Gastrocnemius medialis (tissue), 4 donors: ENCODE data around the gene SPTLC2. TPM values are rescaled to one million over a fixed set of nuclear protein-coding genes. Genes with fewer than 3 reads are reported as not detected.

Experiments
- ATAC-seq, 2 donors: fragments of 150-250 bp; one replicate each; pipeline ENCODE4 v1.9.1; 2016
- DNase-seq, 2 donors: peaks; one replicate each; pipeline ENCODE4 v3.0.0-alpha.2; 2019
- H3K27ac ChIP-seq, 4 donors: fragments of 200-600 bp; sonication (generic); 1 replicate in 1 of 4; 2 replicates in 3 of 4; pipeline ENCODE4 v1.5.1; 2016 to 2018; ENCODE audit warnings: mild to moderate bottlenecking in 2 of 4, moderate library complexity in 1 of 4
- H3K27me3 ChIP-seq, 3 donors: fragments of 200-600 bp; sonication (generic) in 2 of 3; 1 replicate in 1 of 3; 2 replicates in 2 of 3; pipeline versions ENCODE4 v1.5.1 to v1.6.0; 2016 to 2019; ENCODE audit warnings: mild to moderate bottlenecking in 1 of 3, moderate library complexity in 1 of 3
- H3K36me3 ChIP-seq, 2 donors: fragments of 200-600 bp; sonication (generic) in 1 of 2; one replicate each; pipeline ENCODE4 v1.5.1; 2017 to 2018
- H3K4me1 ChIP-seq, 2 donors: fragments of 200-600 bp; sonication (generic) in 1 of 2; one replicate each; pipeline ENCODE4 v1.5.1; 2016 to 2017; ENCODE audit warnings: mild to moderate bottlenecking in 2 of 2
- H3K4me3 ChIP-seq, 4 donors: fragments of 200-600 bp; sonication (generic) in 3 of 4; 1 replicate in 1 of 4; 2 replicates in 3 of 4; pipeline ENCODE4 v1.5.1; 2016 to 2019; ENCODE audit warnings: mild to moderate bottlenecking in 2 of 4
- H3K9me3 ChIP-seq, 3 donors: fragments of 200-600 bp; sonication (generic) in 2 of 3; 1 replicate in 1 of 3; 2 replicates in 2 of 3; pipeline ENCODE4 v1.5.1; 2016 to 2019
- POLR2A ChIP-seq, 2 donors: fragments of 450-650 bp; IDR thresholded peaks; one replicate each; pipeline ENCODE4 v1.6.1; 2017; ENCODE audit warnings: antibody characterized with exemption in 2 of 2, mild to moderate bottlenecking in 2 of 2, moderate library complexity in 2 of 2
- in situ Hi-C, 4 donors: fragments of 200-750 bp; cut with MboI; loops; one replicate each; pipeline versions ENCODE4 v1.15.0 to v1.8.0; 2017; ENCODE audit warnings: low sequenced_read_pairs in 4 of 4
- intact Hi-C: fragments of 100-400 bp; cut with DNase I; formaldehyde crosslinking; loops from one replicate; pipeline ENCODE4 v1.15.1; 2023; ENCODE audit warnings: low total_unique reads
- total RNA-seq, 4 donors: library from RNA; depleted of rRNA; stranded (reverse); fragments of >200 nt; gene quantifications; one replicate each; pipeline versions ENCODE4 v1.1.0 to v1.2.3, GENCODE V29; 2016
- TF ChIP-seq, protein P1 (sequence below), 5 experiments: fragments of 450-650 bp in 3 of 5; fragments of 200-600 bp in 2 of 5; sonication (generic) in 2 of 5; IDR thresholded peaks in 4 of 5; conservative IDR thresholded peaks in 1 of 5; 1 replicate in 4 of 5; 2 replicates in 1 of 5; pipeline ENCODE4 v1.5.1; 2016 to 2019; ENCODE audit warnings: antibody characterized with exemption in 5 of 5, mild to moderate bottlenecking in 3 of 5, moderate library complexity in 3 of 5

Gene SPTLC2
- total RNA-seq, 4 donors from 2014 or later = 6.5 to 10.4 (median 7.0) TPM

DNA sequence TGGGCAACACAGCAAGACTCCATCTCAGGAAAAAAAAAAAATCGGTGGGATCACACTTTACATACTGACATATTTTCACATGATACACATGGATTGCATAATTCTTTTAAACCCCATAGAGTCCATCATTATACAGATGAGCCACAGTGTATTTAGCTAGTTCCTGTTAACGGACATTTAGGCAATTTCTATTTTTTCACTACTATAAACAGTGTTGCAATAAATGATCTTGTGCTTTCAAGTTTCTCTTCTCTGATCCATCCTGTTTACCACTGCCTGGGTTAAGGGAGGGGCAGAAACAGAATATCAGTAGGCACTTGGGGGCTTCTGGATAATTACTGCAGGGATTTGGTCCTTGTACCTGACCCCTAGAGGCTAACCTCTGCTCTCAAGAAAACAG is 43.4 kb upstream of the SPTLC2 start:
- H3K4me3 ChIP-seq = no peak overlapping the region
- intact Hi-C loops = no loop called here
- DNase-seq (no peak), ATAC-seq (no peak)
- no peaks in the 10 kb centered on the region for H3K36me3 ChIP-seq
- in situ Hi-C loops = no loop called here
- H3K4me1 ChIP-seq = no peaks in the 10 kb centered on the region
- no peaks in the 10 kb centered on the region for H3K27me3 ChIP-seq
- H3K9me3 ChIP-seq = no peaks in the 10 kb centered on the region
- H3K27ac ChIP-seq = no peak overlapping the region
- TF ChIP-seq POLR2A (IDR thresholded peaks at IDR 0.05) = no peak
- TF ChIP-seq, protein P1, sequence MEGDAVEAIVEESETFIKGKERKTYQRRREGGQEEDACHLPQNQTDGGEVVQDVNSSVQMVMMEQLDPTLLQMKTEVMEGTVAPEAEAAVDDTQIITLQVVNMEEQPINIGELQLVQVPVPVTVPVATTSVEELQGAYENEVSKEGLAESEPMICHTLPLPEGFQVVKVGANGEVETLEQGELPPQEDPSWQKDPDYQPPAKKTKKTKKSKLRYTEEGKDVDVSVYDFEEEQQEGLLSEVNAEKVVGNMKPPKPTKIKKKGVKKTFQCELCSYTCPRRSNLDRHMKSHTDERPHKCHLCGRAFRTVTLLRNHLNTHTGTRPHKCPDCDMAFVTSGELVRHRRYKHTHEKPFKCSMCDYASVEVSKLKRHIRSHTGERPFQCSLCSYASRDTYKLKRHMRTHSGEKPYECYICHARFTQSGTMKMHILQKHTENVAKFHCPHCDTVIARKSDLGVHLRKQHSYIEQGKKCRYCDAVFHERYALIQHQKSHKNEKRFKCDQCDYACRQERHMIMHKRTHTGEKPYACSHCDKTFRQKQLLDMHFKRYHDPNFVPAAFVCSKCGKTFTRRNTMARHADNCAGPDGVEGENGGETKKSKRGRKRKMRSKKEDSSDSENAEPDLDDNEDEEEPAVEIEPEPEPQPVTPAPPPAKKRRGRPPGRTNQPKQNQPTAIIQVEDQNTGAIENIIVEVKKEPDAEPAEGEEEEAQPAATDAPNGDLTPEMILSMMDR (IDR thresholded peaks at IDR 0.05 in 4 of 5, conservative IDR thresholded peaks at IDR 0.05 in 1 of 5) = no peak

DNA sequence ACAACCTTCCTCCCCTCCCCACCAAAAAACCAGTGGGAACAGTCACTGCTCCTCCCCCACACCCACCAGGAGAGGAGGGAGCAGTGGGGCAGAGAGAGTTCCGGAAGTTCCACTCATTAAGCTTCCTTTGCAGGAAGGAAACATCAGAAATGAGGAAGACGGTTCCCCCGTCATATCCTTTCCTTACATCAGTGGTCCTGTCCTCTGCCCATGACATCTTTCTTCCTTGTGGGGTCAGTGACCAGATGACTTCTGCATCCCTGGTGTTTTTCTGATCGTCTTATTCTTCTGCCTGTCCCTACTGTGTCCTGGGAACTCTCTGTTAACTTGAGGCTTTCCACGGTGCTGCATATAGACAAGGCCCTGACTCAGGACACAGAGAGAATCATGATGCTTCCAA is 40.8 kb upstream of the SPTLC2 start:
- H3K9me3 ChIP-seq = no peaks in the 10 kb centered on the region
- intact Hi-C loops (no loop called here), in situ Hi-C loops (no loop called here)
- TF ChIP-seq, protein P1 (IDR thresholded peaks at IDR 0.05 in 4 of 5, conservative IDR thresholded peaks at IDR 0.05 in 1 of 5) = no peak
- no peak for TF ChIP-seq POLR2A (IDR thresholded peaks at IDR 0.05)
- no peaks in the 10 kb centered on the region for H3K4me1 ChIP-seq
- ATAC-seq (peak in 1 of 2 donors; percentile 48), DNase-seq (no peak)
- H3K4me3 ChIP-seq = no peak overlapping the region
- no peaks in the 10 kb centered on the region for H3K27me3 ChIP-seq
- H3K27ac ChIP-seq = peak overlapping the region in 3 of 4 donors; percentile 14 to 60 (median 57)
- no peaks in the 10 kb centered on the region for H3K36me3 ChIP-seq

DNA sequence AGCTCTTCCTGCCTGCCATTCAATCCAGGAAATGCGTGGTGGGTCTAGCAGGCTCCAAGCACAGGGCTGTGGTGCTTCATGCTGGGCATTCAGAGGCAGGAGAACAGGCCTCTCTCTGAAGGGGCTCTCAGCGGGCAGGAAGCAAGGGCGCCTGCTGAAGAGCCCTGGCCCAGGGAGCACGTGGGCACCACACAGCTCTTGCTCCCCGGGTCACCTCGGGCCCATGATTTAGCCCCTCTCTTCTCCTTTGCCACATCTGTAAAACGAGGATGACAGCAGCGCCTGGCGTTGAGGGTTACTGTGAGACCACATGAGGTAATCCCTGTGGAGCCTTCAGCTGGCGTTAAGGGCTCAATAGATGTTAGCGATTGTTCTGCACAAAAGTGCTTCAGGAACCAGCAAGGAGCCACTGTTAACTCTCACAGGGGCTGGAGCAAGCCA is 37.6 kb upstream of the SPTLC2 start:
- in situ Hi-C loops (no loop called here), intact Hi-C loops (loop anchor here (2.0 kb wide), 1 partner anchor 55 kb away; the partner anchor contains the start of genes ALKBH1 and SLIRP)
- Histone ChIP-seq H3K27me3 (no peaks in the 10 kb centered on the region), H3K4me3 (no peak overlapping the region), H3K9me3 (no peaks in the 10 kb centered on the region), H3K36me3 (no peaks in the 10 kb centered on the region), H3K4me1 (no peaks in the 10 kb centered on the region), H3K27ac (no peak overlapping the region)
- TF ChIP-seq POLR2A (IDR thresholded peaks at IDR 0.05) = no peak
- TF ChIP-seq, protein P1 (IDR thresholded peaks at IDR 0.05 in 4 of 5, conservative IDR thresholded peaks at IDR 0.05 in 1 of 5) = no peak
- DNase-seq = no peak
- ATAC-seq = no peak

DNA sequence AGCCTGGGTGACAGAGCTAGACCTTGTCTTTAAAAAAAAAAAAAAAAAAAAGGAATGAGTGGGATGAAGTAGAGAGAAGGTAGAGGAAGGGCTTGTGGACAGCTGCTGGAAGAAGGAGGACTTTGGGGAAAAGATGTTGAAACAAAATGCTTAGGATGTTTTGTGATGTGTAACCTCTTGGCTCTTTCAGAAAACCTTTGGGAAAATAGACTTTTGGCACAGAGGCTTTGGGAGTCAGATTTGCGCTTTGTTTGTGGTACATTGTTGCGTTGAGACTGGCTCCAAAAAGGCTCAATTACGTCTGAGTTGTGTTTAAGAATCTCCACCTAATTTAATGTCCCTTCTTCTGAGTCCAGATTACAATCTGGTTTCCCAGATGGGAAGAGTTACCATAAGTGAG is 32.9 kb upstream of the SPTLC2 start:
- in situ Hi-C loops (no loop called here), intact Hi-C loops (no loop called here)
- no peak for ATAC-seq
- DNase-seq = no peak
- Histone ChIP-seq H3K4me1 (no peaks in the 10 kb centered on the region), H3K27me3 (no peaks in the 10 kb centered on the region), H3K36me3 (no peaks in the 10 kb centered on the region), H3K4me3 (no peak overlapping the region), H3K9me3 (no peaks in the 10 kb centered on the region), H3K27ac (no peak overlapping the region)
- TF ChIP-seq, protein P1 (IDR thresholded peaks at IDR 0.05 in 4 of 5, conservative IDR thresholded peaks at IDR 0.05 in 1 of 5) = no peak

DNA sequence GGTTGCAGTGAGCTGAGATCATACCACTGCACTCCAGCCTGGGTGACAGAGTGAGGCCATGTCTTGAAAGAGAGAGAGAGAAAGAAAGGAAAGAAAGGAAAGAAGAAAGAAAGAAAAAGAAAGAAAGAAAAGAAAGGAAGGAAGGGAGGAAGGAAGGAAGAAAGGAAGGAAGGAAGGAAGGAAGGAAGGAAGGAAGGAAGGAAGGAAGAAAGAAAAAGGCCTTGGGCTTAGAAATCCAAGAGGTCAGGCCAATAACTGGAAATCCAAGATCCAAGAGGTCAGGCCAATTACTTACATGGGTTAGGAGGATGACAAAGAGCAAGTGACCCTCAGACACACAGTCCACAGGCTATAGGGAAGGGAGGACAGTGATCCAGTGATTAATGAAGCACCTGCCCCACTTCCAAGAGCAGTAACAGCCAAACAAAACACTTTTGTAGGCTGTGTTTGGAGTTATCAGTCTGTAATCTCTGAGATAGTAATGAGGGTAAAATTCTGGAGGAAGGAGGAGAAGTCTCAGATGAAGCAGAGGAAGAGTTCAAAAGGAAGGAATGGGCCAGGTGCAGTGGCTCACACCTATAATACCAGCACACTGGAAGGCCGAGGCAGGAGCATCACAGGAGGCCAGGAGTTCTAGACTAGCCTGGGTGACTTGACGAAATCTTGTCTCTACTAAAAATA is 32.2 kb upstream of the SPTLC2 start:
- DNase-seq = no peak
- Histone ChIP-seq H3K4me3 (no peak overlapping the region), H3K27me3 (no peaks in the 10 kb centered on the region), H3K4me1 (no peaks in the 10 kb centered on the region), H3K9me3 (no peaks in the 10 kb centered on the region), H3K36me3 (no peaks in the 10 kb centered on the region), H3K27ac (no peak overlapping the region)
- ATAC-seq = no peak
- in situ Hi-C loops = no loop called here
- no peak for TF ChIP-seq POLR2A (IDR thresholded peaks at IDR 0.05)
- TF ChIP-seq, protein P1 (IDR thresholded peaks at IDR 0.05 in 4 of 5, conservative IDR thresholded peaks at IDR 0.05 in 1 of 5) = no peak
- intact Hi-C loops = no loop called here
